IPS DF 4.7 (cell line): ENCODE results near the gene SRMS.

Experiments used
- DNase-seq: peaks from one replicate; pipeline ENCODE4 v3.0.0-alpha.2; 2013; ENCODE audit warnings: low spot score; ENCODE audit errors: extremely low read depth

SRMS gene

DNA sequence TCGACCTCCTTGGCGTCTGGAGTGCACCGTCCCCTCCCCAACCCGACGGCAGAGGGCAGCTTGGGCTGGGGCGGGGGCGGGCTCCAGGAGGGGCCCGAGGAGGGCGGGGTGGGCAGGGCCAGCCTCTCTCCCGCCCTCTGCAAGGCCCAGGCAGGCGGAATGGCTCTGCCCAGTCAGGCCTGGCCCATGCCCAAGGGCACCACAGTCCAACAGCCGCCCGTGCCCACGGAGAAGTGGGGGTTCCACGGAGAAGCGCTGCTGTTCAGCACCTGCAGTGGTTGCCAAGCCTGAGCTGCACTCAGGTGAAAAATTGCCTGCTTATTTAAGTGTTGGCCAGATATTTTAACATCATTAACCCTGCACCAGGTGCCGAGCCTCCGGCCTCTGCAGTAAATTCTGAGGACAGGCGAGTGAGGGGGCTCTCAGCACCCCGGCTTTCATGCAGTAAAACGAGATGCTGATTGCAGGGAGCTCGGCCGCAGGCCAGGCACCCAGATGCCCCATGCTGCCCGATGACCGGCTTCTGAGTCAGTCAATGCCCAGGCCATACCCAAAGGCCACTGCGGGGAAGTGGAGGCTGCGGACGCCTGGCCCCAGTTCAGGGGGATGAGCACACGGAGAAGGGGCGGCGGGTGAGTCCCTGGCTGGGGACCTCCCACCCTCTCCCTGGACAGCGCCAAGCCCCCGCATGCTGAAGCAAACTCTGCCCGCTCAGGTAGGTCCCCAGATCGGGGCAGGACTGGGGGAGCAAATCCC, at the start of gene SRMS:
SRMS (minus strand) TSS at position 25 of the 756 bp plus-strand sequence. CDS start 286 bp downstream, outside the sequence.
- no peak for DNase-seq

GRCh38 chr20:63596423-63596822, 48.9 kb upstream of the SRMS start:
- no peak for DNase-seq

DNA sequence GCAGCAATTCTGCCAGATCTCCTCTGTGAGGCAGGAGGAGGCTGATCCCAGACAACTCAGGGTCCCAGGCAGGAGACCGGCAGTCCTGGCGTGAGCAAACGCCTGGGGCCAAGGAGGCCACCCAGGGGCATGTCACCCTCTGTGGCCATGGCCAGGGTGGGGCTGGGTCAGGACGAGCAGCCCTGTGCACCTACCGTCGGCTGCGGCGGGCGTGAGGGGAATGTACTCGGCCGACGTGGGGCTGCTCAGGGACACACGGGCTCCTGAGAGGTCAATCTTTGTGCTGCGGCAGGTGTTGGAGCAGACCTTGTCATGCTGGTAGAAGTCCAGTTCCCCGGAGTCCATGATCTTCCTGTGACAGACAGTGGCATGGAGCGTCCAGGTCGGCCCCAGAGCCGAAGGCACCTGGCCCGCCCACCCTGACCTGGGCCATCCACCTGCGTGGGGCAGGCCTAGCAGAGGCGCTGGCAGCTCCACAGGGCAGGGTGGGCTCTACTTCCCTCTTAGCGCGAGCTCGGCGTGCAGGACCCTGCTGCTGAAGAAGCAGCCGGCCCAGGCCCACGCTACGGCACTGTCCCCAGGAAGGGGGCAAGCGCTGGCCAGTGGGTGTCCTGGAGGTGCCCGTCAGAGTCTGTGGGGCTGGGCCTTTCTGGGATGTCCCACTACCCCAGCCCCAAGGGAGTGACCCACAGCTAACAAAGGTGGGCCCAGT, 48.0 kb upstream of the SRMS start:
- DNase-seq = no peak

- no peak for DNase-seq
These were observed 46.6 kb upstream of the SRMS start for GRCh38 chr20:63594043-63594561.

DNA sequence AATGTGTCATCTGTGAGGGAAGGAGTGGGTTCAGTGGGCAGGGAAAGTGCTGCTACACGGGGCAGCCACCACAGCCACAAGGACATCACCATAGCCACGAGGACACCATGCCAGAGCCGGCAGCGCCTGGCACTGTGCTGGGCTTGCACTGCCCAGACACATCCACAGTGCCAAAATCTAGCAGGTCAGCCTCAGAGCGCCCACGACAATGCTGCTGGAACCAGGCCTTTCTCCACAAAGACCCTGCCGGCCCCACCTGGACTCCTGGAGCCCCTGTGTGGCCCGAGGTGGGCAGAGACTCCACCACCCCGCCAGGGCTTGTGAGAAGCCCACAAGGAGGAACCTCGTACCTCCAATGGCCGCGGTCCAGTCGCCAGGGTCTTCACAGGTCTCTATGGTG, 45.1 kb upstream of the SRMS start:
- DNase-seq = no peak

DNA sequence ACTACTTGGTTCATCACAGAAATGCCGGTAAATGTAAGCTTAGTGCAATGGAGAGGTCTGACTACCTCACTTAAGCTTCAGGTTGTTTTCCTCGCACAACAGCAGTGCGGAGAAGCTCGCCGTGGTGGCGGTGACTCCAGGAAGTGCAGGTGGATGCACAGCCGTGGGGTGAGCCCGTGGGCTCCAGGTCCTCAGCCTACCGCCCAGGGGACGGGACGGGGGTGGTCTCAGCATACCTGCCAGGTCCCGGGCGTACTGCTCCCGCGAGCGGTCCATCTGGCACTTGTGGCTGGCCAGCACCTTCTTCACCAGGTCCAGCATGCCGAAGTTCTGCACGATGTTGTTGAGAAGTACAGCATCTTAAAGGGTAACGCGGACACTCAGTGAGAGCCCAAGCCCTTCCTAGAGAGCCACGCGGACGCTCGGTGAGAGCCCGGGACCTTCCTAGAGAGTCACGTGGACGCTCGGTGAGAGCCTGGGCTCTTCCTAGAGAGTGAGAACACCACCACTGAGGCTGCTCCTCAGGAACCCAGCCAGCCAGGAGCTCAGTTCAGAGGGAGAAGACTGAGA, 44.3 kb upstream of the SRMS start:
- DNase-seq = no peak

- no peak for DNase-seq
These were observed 43.6 kb upstream of the SRMS start for GRCh38 chr20:63591147-63591533.

- DNase-seq = no peak
These were observed 42.9 kb upstream of the SRMS start for GRCh38 chr20:63590218-63591146.

GRCh38 chr20:63589261-63590217, 42.0 kb upstream of the SRMS start:
- no peak for DNase-seq

GRCh38 chr20:63588641-63589041, 41.1 kb upstream of the SRMS start:
- no peak for DNase-seq

- DNase-seq = no peak
These were observed 40.4 kb upstream of the SRMS start for GRCh38 chr20:63587776-63588591.

- no peak for DNase-seq
These were observed 39.7 kb upstream of the SRMS start for GRCh38 chr20:63587256-63587655.

DNA sequence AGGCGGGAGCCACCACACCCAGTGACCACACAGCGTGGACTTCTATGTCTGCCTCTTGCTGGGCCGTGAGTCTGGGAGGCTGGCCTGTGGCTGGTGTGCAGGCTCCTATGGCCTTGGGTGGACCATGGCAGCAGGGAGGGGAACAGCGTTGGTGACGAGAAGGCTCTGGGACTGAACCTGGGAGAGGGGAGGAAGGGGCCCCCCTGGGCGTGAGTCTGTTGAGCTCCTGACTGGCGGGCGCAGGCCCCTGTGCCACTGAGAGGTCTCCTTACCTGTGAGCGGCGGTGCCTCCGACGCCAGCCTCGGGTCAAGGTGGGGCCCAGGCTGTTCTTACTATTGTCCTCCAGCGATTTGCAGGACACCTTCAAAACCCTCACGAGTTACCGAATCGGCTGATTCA, 39.2 kb upstream of the SRMS start:
- DNase-seq = no peak

DNA sequence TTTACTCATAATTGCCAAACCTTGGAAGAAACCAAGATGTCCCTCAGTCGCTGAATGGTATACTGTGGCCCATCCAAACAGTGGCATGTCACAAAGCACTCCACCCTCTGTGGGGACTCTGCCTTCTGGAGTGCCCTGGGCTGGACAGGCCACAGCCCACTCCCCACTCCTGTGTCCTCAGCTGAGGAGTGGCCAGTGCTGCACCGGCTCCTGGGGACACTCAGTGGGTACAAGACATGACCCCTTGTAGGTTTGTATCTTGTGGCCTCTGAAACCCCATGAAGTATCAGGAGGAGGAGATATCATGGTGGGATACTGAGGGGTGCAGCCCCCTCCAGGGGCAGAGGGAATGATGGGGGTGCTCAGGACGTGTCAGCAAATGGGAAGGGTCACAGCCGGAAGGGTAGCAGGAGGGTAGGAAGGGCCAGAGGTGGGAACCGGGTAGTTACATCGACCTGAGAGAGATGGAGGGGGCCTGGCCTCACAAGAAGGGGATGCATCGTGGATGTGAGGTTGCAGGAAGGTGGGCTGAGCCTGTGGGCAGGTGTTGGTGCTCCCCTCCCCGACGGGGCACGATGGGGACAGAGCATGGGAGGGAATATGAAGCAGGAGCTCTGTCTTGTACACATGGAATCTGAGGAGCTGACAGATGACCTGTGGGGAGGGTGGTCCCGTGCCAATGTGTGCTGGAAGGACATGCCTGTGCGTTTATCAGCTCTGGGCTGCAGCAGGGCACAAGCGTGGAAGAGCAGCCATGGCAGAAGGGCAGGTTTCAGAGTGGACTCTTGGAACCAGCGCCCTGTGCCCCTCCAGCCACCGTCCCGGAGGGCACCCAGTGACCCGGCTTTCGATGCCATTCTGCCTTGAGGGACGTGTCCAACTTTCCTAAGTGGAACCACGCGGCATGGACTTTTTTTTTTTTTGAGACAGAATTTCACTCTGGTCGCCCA, 38.3 kb upstream of the SRMS start:
- no peak for DNase-seq

GRCh38 chr20:63582382-63583063, 35.0 kb upstream of the SRMS start:
- no peak for DNase-seq

DNA sequence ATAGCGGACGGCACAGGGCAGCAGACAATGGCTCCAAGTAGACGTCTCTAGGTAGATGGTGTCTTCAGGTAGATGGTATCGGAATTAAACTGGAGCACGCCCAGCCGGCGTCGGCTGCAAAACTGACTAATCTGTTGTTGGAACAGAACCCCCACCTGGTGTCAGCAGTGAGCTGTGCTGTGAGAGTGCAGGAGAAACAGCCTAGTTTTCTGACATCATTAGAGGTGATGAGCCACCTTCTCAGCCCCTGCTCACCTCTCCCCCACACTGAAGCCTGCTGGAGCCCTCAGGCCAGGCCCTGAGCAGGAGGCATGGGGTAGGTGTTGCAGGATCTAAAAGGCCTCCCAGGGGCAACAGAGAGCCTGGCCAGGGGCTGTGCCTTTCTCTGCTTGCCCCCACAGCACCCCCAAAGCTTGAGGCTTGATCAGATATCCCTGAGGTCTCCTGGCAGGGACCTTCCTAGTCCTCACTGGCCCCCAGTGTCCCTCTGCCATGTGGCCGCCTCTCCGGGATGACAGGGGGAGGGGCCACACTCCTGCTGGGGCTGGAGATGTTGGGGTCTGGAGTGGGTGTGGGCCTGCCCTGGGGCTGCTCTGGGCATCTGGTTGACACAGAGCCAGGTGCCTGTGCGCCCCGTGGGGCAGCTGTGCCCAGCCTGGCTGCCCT, 33.4 kb upstream of the SRMS start:
- peak; percentile 14 for DNase-seq
